GM19023 (cell line): Measurements from ENCODE around the gene LAMC1.
"Not testable (repeated sequence)": the region's sequence is repeated elsewhere in the genome, so short reads cannot be mapped to it uniquely, and the experiment has no call there.

ENCODE experiments used
- ATAC-seq: cut with Tn5 transposase; IDR thresholded peaks from one replicate; pipeline ENCODE4 v1.9.1; 2021; ENCODE audit warnings: mild to moderate bottlenecking, moderate library complexity; ENCODE audit not compliant: unreplicated experiment

LAMC1 gene

DNA sequence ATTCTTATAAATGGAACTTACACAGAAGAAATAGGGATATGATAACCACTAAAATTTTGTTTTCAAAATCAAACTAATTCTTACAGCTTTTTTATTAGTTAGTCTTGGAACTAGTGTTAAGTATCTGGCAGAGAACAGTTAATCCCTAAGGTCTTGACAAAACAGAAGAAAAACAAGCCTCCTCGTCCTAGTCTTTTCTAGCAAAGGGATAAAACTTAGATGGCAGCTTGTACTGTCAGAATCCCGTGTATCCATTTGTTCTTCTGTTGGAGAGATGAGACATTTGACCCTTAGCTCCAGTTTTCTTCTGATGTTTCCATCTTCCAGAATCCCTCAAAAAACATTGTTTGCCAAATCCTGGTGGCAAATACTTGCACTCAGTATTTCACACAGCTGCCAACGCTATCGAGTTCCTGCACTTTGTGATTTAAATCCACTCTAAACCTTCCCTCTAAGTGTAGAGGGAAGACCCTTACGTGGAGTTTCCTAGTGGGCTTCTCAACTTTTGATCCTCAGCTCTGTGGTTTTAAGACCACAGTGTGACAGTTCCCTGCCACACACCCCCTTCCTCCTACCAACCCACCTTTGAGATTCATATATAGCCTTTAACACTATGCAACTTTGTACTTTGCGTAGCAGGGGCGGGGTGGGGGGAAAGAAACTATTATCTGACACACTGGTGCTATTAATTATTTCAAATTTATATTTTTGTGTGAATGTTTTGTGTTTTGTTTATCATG is 120.5 kb downstream of the LAMC1 start:
- no peak for ATAC-seq

DNA sequence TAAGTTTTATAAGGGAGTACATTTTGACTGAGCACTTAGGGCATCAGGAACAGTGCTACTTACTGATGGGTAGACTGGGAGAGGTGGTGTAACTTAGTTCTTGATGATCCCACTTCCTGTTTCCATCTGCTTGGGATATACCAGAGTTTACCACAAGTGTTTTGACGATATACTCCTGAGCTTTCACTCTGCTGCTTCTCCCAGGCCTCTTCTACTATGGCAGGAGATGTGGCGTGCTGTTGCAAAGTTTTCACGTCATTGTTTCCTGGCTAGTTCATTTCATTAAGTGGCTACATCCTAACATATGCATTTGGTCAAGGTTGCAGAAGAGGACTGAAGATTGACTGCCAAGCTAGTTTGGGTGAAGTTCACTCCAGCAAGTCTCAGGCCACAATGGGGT is 121.5 kb downstream of the LAMC1 start:
- no peak for ATAC-seq

DNA sequence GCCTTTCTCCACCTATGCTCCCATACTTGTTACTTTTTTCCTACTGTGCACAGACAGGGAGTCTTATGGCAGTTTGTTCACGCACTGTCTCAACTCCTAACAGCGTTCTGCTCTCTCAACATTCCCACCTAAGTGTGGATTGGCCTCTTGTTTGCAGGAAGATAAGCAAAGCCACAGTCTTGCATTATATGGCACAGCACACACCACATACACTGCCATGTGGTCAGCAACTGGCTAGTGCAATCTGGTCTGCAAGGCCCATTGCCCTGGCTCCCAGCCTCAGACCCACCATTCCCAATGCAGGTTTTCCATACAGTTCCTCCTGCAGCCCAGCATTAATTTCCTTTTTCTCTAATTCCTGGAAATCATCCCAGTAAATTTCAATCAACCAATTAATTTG is 124.5 kb downstream of the LAMC1 start:
- no peak for ATAC-seq

DNA sequence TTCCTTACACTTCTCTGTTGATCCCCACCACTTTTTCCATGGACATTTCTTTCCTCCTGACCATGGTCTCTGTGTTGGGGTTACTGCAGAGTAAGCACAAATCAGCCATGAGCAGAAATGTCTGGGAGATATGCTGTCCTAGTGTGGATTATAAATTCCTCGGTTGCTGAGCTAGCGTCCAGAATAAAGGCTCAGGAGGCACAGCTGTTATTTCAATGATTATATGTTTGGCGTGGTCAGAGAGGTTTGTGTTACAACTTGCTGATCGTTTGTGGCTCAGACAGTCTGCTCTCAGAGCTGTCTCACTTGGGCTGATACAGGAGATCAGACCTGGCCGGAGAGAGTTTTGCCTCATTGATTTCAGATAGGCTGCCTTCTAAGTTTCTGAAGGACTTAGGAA is 125.4 kb downstream of the LAMC1 start:
- no peak for ATAC-seq

DNA sequence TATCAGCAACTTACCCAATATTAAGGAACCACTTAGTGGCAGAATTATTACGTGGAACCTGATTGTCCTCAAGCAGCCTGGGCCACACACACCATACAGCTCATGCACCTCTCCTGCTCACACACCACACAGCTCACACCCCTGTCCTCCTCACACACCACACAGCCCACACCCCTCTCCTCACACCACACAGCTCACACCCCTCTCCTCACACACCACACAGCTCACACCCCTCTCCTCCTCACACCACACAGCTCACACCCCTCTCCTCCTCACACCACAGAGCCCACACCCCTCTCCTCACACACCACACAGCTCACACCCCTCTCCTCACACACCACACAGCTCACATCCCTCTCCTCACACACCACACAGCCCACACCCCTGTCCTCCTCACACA is 126.1 kb downstream of the LAMC1 start:
- ATAC-seq, result no peak

DNA sequence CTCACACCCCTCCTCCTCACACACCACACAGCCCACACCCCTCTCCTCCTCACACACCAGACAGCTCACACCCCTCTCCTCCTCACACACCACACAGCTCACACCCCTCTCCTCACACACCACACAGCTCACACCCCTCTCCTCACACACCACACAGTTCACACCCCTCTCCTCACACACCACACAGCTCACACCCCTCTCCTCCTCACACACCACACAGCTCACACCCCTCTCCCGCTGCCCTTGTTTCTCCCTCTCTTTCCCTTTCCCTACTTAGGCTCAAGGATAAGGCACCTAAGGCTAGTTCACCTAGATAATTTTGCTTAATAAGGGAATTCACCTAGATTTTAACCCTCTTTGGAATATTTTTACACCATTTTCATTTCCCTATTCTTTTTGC is 126.8 kb downstream of the LAMC1 start:
- ATAC-seq, result not testable (repeated sequence)

DNA sequence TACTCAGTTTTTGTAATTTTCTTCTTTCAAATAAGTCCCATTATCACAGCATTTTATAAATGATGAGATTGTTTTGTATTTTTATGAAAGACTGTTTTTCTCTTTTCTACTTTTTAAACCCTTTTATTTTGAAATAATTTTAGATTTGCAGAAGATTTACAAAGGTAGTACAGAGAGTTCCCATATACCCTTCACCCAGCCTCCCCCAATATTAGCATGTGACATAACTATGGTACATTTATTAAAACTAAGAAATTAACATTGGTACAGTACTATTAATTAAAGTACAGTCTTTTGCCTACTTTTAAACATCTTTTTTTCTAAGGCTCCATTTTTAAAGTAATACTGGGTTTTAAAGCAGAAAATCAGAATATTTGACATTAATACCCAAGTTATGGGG is 127.2 kb downstream of the LAMC1 start:
- ATAC-seq, result no peak

DNA sequence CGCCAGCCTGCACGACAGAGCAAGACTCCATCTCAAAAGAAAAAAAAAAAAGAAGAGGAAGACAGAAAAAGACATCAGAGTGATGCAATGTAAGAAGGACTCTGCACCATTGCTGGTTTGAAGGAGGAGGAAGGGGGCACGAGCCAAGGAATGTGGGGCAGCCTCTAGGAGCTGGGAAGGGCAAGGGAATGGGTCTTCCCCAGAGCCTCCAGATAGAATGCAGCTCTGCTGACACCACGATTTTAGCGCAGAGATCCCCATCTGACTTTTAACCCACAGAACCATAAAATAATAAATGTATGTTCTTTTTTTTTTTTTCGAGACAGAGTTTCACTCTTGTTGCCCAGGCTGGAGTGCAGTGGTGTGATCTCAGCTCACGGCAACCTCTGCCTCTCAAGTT is 129.0 kb downstream of the LAMC1 start:
- no peak for ATAC-seq

DNA sequence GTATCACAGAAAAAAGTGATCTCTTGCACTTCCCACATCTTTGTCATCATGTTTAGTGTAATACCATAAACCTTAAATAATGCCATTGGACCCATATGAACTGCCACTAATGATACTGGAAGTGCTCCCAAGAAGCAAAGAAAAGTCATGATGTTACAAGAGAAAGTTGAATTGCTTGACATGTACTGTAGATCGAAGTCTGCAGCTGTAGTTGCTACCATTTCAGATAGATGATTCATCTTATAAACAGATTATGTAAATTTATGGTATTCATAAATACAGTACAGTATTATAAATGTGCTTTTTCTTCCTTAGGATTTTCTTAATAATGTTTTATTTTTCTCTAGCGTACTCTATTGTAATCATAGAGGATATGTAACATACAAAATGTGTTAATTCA is 132.7 kb downstream of the LAMC1 start:
- no peak for ATAC-seq

DNA sequence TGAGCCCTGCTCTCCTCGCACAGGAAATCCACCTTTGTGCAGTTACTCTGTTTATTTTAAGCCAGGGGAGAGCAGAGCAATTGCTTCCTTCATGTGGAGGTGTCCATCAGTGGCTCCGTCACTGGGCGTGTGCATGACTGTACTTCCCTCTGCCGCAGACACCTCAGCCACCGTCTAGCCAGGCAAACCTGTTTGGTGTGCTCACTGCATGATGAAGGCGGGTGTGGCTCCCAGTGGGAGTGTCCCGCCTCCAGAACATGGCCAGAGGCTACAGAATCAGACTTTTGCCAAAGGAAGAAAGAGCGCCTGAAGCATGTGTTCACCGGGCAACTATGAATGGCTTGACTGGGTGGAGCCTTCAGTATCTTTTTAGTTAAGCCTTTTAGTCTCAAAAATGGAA is 136.7 kb downstream of the LAMC1 start:
- no peak for ATAC-seq

DNA sequence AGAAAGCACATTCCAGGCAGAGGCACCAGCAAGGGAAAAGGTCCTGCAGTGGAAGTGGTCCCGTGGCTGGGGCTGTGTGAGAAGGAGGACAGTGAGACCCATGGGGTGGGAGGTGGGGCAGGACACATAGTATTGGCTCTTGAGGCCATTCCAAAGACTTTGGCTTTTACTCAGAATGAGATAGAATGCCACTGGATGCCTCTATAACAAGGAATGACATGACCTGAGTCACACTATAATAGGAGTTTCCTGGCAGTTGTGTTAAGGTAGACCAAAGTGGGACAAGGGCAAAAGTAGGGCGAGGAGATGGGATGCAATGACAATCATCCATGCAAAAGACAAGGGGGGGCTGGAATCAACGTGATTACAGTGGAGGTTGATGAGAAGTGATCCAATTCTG is 138.2 kb downstream of the LAMC1 start:
- no peak for ATAC-seq

DNA sequence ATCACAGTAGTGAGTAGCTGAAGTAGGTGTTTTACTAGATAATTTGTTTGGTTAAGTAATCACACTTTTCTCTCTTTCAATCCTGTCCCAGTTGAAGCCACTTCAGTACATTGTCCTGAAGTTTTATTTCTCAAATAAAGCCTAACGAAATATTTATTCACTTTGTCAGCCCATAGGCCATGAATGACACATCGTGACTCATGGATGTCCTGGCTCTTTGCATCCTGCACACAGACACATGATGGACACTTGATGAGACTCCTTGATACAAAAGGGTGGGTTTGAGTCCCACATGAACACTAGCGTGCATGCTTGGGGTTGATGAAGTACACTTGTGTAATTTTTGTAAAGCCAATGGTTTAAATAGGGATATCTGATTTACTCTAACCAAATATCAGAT is 140.1 kb downstream of the LAMC1 start:
- ATAC-seq, result no peak

DNA sequence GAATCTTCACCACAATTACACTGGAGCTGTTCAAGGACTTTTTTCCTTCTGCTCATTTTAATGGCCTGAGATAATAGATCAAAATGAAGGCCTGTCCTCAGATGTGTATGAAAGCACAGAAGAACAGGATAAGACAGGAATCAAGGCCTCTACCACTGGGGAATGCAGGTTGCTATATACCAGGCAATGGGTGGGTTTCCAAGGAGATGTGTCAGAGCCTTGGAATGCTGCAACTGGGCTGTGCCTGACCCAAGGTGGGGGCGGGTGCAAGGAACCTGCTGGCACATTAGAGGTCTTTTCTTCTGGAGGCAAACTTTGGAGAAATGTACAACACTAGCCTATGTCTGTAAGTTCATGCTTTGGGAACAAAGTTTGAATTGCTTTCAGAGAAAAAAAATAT is 141.1 kb downstream of the LAMC1 start:
- ATAC-seq, result no peak

DNA sequence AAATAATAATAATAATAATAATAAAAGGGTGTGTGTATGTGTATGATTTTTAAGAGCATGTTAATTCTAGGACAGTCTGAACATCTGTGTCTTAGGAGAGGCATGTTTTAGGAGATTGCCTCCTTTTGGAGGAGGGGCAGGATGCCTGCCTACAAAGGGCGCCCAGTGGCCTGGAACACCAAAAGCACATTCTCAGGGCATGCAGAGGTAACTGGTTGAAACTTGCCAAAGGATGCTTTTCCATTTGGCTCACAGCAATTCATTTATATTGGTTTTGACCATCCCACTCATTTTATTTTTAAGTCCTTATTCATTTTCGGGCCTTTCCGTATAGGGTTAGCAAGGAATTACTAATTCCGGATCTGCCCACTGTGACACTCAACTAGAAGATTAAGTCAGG is 141.7 kb downstream of the LAMC1 start:
- ATAC-seq, result no peak

DNA sequence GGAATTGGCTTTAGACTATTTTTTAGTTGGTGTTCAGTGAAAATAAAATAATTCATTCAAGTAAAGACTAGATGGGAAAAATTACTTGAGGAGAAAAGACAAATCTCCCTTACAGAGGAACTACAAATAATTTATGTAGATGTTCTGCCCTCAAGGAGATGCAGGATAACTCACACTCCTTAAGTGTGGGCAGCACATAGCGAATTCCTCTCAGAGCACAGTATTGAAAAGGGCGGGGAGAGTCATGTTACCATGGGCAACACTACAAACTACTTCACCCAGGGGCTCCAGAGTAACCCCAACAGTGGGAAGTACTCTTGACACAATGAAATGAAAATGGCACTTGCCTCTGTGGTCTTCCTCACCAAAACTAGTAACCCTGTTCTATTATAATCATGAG is 142.2 kb downstream of the LAMC1 start:
- no peak for ATAC-seq

DNA sequence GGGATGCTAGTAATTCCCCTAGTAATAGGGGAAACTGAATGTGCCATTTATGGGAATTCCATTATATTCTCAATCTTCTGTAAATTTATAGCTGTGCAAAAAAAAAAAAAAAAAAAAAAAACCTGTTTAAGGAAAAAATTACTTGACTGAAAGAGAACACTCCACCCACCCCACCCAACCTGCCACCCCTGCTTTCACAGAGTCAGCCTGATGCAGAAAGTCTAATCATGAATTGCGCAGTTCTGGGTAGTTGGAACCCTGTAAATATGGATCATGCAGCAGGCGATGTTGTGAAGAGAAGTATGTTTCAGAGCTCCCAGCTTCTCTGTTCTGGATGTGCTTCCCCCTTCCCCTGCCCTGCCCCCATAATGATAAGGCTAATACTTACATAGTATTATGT is 143.2 kb downstream of the LAMC1 start:
- no peak for ATAC-seq

DNA sequence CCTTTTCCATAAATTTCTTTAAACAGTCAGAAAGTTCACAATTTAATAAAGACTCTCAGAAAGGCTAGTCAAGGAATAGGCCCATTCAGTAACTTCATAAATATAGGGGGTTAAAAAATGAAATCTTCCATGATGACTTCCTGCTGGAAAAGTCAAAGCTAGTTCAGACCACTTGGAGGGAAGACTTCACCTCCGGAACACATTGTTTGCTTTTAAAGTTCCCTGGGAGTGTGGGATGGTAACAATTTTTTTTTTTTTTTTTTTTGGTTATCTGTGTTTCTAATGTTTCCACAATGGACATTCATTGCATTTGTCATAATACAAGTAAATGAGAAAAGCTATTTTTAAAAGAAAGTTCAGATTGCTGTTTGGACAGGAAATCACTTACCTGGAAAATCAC is 144.5 kb downstream of the LAMC1 start:
- ATAC-seq, result no peak

DNA sequence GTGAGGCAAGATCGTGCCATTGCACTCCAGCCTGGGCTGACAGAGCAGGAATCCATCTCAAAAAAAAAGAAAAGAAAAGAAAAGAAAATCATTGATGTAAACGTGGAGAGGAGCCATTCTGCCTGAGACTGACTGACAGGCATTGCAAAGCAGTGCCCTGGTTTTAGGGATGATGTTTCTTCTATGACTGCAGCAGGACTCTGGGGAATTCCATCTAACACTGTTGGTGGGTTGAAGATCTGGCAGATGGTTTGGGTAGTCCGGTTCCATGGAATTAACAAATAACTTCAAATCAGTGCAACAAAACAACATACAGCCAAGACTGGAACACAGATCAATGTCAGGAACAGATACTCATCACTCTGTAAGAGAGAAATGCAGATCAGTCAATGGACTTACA is 145.1 kb downstream of the LAMC1 start:
- no peak for ATAC-seq

DNA sequence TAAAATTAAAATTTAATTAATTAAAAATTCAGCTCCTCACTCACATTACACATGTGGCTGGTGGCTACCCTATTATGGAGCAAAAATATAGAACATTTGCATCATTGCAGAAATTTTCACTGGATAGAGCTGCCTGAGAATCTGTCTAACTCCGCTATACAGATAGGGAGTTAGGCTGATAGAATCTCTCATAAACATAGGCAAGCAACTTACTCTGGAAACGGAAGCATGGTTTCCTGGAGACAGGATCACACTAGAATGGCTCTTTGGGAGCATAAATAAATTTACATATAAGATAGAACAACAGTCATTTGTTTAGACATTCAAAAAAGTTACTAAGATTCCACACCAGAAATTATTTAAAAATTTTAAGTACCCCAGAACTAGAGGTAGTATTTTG is 150.6 kb downstream of the LAMC1 start:
- ATAC-seq, result no peak

DNA sequence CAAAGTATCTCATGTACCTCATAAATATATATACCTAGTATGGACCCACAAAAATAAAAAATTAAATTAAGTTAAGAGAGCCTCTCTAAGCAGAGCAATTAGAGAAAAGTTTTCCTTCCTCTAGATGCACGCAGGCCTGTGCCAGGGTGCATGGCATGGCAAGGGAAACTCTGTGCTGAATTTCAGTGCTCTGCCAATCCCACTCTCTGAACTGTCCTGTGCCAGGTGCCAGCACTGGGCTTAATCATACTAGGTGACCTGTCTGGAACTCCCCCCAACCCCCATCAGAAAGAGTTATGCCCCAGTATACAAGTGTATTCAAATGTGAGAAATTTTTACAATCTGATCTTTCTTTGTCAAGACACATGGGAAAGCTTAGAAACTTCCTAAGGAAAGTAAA is 152.4 kb downstream of the LAMC1 start:
- no peak for ATAC-seq

DNA sequence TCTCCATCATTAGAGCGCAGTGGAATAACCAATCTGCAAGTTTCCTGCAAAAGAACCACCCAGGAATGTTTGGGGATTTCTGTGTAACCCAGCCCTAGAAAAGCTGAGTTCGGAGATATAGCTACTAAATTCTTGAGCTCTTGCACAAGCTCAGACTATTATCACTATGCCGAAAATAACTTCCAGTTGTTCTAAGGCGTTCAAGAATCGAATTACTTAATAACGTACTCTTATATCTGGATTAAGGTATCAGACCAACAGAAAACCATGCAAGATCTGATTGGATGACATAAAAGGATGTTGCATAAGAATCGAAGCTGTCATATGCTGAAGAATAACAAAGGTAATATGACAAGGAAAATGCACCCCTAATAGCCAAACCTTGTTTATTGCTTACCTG is 155.3 kb downstream of the LAMC1 start:
- no peak for ATAC-seq

DNA sequence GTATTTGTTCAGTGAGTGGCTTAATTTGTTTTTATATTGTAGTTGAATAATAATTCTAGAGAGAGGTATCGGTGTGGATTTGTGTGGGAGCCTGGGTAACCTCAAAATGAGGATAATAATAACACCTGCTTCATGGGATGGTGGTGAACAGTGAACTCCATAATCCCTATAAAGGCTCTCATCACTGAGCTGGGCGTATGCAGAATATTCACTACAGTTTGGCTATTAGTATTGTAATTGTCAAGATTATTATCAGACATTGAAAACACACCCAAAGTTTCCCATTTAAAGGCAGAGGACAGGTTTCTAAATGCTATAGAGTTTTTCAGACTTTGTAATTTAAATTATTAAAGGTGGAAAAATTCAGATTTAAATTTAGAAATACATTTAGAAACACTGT is 155.8 kb downstream of the LAMC1 start:
- ATAC-seq, result no peak

DNA sequence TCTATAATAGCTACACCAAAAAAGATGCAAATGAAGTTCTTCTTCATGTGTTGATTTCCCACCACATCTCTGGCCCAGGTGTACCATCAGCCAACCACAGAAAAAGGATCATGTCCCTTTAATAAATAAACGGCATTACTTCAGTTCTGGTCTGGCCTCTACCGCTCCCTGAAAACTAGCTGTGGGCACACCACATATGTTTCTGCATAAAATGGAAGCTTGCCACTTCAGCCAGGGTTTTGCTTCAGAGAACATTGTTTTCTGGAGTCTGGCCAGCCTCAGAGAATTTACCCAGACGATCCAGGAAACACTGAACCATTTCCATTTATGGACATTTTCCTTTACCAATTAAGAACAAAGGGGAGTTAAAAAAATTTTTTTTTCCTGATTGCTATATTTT is 157.0 kb downstream of the LAMC1 start:
- no peak for ATAC-seq
